NB4 (cell line): ENCODE data around the gene PRMT7.

Source experiments
- DNase-seq: peaks from one replicate; pipeline ENCODE4 v3.0.0; 2010; ENCODE audit warnings: low read depth
- H3K4me3 ChIP-seq: one replicate; pipeline ENCODE4 v1.5.1; 2011; ENCODE audit warnings: mild to moderate bottlenecking, low read depth, low read length, moderate library complexity
- MYC ChIP-seq: IDR thresholded peaks from 2 replicates; pipeline ENCODE4 v1.6.1; 2011; ENCODE audit warnings: low read depth, low read length
- POLR2A ChIP-seq: IDR thresholded peaks from 2 replicates; pipeline ENCODE4 v1.6.1; 2011; ENCODE audit warnings: mild to moderate bottlenecking; ENCODE audit not compliant: insufficient read length; ENCODE audit errors: extremely low read depth
- TF ChIP-seq, protein P1 (sequence below): IDR thresholded peaks from one replicate; pipeline ENCODE4 v1.5.1; 2012; ENCODE audit warnings: low read depth, low read length
- TF ChIP-seq, protein P2 (sequence below): IDR thresholded peaks from 2 replicates; pipeline ENCODE4 v1.6.1; 2011; ENCODE audit warnings: low read depth, low read length

PRMT7 gene

DNA sequence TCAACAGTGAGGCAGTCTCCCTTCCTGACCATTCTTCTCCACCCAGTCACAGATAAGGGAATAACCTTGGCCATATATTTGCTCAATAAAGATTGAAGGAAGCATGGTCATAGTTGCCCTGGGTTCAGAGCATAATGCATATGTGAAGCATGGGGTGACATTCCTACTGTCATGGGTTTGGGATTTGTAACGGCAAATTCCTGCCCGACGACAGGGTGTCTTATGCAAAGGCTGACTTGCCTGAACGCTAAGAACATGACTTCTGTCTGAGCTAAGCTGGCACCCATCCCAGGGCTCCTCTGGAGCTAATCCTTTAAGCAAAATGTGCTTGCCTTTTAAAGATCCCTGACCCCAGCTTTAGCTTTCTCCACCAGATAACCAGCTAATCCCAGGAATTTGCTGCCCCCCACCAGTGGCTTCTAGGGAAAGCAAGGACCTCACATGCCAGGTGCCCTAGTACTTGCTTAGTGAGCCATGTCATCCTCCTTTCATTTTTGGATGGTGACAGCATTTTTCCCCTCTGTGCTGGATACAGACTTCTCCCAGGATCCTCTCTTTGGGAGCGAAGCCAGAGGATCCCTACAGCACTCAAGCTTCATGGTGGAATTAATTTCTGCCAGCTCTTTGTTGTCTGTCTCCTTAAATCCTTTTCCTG, 11.8 kb upstream of the PRMT7 start:
- TF ChIP-seq, protein P1, sequence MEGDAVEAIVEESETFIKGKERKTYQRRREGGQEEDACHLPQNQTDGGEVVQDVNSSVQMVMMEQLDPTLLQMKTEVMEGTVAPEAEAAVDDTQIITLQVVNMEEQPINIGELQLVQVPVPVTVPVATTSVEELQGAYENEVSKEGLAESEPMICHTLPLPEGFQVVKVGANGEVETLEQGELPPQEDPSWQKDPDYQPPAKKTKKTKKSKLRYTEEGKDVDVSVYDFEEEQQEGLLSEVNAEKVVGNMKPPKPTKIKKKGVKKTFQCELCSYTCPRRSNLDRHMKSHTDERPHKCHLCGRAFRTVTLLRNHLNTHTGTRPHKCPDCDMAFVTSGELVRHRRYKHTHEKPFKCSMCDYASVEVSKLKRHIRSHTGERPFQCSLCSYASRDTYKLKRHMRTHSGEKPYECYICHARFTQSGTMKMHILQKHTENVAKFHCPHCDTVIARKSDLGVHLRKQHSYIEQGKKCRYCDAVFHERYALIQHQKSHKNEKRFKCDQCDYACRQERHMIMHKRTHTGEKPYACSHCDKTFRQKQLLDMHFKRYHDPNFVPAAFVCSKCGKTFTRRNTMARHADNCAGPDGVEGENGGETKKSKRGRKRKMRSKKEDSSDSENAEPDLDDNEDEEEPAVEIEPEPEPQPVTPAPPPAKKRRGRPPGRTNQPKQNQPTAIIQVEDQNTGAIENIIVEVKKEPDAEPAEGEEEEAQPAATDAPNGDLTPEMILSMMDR = no peak
- TF ChIP-seq, protein P2, sequence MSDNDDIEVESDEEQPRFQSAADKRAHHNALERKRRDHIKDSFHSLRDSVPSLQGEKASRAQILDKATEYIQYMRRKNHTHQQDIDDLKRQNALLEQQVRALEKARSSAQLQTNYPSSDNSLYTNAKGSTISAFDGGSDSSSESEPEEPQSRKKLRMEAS = no peak
- no peak for TF ChIP-seq MYC
- no peak for TF ChIP-seq POLR2A
- no peak for DNase-seq
- no peak overlapping the region for H3K4me3 ChIP-seq

DNA sequence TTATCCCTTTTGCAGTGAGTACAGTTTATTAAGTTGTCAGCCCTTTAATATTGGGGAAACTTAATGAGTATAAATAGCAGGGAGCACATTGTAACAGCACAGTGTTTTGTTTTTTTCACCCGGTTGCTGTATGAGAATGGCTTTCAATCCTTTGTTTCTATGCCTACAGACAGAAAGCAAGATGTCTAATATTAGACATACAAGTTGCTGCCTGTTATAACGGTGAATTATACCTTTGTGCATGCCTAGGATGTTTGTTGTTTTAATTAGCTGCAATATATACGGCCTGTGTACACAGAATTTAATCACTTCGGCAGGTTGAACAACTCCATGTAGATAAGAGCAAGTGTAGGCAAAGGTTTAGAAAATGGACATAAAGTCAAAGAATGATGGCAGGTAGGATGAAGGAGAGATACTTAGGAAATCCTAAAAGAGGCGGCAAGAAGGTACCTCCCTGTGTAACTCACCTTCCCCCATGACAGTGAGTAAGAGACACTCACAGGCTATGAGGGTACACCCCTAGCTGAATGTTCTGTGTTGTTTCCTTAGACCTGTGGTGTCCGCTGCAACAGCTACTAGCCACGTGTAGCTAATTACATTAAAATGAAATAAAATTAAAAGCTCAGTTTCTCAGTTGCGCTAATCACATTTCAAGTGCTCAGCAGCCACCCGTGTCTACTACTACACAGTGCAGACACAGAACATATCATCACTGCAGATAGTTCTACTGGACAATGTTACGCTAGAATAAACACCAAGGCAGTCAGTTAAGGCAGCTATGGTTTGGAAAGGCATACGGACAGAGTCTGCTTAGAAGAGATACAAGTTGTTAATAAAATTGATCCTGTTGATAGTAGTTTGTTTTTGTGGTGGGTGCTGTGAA, 11.0 kb upstream of the PRMT7 start:
- DNase-seq = no peak
- no peak overlapping the region for H3K4me3 ChIP-seq
- TF ChIP-seq, protein P1 = no peak
- no peak for TF ChIP-seq MYC
- TF ChIP-seq, protein P2 = no peak
- no peak for TF ChIP-seq POLR2A

DNA sequence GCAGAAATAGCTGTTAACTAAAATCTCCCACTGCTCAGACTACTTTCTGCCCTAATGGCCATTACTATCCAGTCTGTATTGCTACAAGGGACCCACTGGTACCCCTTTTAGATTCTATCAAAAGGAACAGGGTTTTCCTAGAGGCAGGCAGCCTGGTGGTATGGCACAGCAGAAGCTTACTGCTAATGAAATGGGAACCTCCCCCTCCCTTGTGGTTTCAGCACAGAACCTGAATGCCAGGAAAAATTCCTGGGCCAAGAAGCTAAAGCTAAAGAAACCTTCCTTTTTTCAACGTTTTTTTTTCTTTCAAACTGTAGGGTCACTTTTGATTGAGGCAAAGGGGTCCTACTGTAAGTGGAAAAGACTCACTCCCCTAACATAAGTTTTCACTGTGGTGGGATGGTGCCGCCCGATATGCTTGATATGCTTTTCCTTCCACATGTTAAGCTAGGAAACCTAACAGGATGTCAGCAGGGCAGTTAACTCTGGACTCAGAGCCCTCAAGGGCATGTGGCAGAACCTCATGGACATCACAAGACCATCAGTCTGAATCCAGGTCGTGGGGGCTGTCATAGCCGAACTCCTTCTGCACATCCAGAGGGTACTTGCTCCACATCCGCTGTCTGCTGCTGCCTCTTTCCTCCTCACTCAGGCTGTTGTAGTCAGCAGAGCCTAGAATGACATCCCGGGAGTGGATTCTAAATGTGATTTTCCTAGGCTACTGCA, 9.9 kb upstream of the PRMT7 start:
- TF ChIP-seq, protein P1 = no peak
- TF ChIP-seq POLR2A = no peak
- no peak for TF ChIP-seq MYC
- TF ChIP-seq, protein P2 = no peak
- H3K4me3 ChIP-seq = no peak overlapping the region
- no peak for DNase-seq

DNA sequence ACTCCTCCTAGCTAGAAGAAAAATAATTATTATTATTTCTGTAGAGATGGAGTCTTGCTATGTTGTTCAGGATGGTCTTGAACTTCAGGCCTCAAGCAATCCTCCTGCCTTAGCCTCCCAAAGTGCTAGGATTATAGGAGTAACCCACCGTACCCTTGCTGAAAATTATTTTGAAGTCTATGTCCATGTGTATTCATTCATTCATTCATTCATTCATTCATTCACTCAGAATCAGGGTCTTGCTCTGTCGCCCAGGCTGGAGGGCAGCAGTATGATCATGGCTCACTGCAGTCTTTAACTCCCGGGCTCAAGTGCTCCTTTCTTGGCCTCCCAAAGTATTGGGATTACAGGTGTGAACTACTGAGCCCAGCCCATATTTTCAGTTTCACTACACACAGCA, 4.2 kb upstream of the PRMT7 start:
- no peak for TF ChIP-seq MYC
- TF ChIP-seq, protein P1 = no peak
- no peak for TF ChIP-seq POLR2A
- TF ChIP-seq, protein P2 = no peak
- H3K4me3 ChIP-seq = no peak overlapping the region
- no peak for DNase-seq

DNA sequence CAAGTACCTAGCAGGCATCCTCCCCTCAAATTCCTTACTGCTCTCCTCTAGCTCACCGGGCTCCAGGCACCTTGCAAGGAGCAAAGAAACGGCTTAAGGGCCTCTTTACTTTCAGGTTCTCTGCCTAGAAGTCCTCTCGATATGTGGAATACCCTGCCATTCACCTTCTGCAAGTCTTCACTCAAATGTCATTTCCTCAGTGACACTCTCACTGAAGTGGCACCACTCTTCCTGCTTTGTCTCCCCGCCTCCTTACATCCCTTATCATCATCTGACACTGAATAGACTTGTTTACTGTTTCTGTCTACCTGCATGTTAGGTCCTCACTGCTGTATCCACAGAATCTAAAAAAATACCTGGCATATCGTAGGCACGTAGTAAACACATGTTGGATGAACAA, 1.0 kb upstream of the PRMT7 start:
- TF ChIP-seq MYC = no peak
- TF ChIP-seq, protein P1 = no peak
- TF ChIP-seq POLR2A = no peak
- TF ChIP-seq, protein P2 = no peak
- peak; percentile 37 for DNase-seq
- H3K4me3 ChIP-seq = peak overlapping the region; percentile 97
